HS-27A (cell line): Measurements from ENCODE around the gene COPE.
"Not testable (repeated sequence)": the region's sequence is repeated elsewhere in the genome, so short reads cannot be mapped to it uniquely, and the experiment has no call there.

ENCODE experiments used
- DNase-seq: peaks from one replicate; pipeline ENCODE4 v3.0.0-alpha.2; 2012; ENCODE audit warnings: low read depth, missing footprints

COPE gene

GRCh38 chr19:18908917-18909619 is 10.1 kb downstream of the COPE start:
- DNase-seq = no peak

DNA sequence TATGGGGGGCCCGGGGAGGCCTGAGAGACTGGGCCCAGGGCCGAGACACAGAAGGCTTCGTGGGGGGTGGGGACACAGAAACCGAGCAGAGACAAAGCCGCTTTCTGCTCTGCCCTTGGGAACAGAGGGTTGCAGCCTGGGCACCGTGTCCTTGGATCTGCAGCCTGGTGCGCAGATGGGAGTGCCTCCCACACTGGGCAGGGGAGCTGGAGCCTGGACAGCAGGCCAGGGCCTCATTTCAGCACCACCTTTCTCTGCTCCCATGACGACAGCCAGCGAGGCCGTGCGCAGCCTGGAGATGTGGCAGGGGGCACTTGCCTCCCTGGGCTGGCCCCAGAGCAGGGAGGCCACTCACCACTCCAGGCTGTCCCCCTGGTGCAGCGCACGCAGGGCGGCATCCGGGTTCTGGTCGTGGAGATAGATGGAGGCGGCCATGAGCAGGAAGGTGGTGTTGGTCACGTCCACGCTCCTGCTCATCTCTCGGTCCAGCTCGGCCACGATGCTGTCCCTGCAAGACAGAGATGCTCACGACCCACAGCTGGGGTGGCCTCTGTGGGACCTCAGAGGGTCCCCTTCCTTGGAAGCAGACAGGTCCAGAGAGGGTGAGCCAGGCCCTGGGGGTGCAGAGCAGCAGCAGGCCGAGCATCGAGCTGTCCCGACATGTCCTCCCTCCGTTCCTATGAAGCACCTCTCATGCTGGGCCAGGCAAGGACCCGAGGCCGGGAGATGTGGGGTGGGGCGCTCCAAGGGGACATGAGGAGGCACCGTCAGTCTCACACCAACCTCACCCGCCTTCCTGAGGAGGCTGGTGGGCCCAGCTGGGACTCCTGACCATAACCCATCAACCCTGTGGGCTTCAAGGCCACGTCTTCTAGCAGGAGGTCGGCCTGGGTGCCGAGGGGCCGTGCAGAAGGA is 12.3 kb downstream of the COPE start:
- DNase-seq = no peak

DNA sequence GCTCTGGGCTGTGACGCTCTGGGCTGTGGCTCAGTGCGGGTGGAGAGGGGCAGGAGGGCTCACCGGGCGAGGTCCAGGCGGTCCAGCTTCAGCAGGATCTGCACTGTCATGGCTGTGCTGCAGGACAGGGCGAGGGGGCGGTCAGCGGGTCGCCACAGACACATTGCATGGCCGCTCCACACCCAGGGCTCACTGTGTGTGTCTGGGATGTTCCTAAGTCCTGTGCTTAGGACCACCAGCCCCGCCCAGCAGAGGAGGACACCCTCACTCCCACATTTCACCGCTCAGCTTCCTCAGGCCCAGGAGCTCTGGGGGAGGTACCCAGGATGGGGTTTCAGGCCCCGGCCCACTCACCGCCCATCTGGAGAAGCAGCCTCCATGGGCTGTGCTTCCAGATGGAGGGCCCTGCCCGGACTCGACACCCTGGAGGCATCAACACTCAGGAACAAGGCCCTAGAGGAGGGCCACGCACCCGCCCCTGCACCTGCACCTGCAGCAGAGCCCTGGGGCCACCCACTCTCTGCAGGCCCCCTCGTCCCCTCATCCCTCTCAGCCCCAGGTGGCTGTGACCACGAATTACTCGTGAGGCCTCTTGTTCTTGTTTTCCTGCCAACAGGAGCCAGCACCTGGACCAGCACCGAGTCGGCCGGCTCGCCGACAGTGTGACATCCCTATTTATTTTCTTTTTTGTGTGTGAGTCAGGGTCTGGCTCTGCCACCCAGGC is 13.5 kb downstream of the COPE start:
- no peak for DNase-seq

GRCh38 chr19:18905058-18905456 is 14.1 kb downstream of the COPE start:
- no peak for DNase-seq

- DNase-seq = no peak
These were observed 14.7 kb downstream of the COPE start for GRCh38 chr19:18904334-18905057.

- no peak for DNase-seq
These were observed 15.8 kb downstream of the COPE start for GRCh38 chr19:18903156-18904037.

DNA sequence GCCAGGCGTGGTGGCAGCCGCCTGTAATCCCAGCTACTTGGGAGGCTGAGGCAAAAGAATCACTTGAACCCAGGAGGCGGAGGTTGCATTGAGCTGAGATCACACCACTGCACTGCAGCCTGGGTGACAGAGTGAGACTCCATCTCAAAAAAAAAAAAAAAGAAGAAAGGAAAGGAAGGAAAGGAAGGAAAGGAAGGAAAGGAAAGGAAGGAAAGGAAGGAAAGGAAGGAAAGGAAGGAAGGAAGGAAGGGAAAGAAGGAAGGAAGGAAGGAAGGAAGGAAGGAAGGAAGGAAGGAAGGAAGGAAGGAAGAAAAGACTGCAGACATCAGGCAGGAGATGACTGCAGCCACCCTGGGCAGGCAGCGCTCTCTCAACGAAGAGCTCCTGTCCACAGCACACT is 16.7 kb downstream of the COPE start:
- DNase-seq = not testable (repeated sequence)

DNA sequence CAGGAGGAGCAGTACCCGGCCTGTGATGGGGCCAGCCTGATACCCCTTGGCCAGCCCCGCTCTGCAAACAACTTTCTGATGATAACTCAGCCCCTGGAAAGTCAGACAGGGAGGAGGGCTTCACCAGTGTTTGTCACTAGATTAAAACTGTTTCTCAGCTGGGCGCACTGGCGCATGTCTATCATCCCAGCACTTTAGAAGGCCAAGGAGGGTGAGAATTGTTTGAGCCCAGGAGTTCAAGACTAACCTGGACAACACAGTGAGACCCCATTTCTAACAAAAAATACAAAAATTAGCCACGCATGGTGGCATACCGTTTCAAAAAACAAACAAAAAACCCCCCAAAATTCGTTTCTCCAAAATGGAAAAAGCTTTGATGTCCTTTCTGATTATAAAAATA is 17.7 kb downstream of the COPE start:
- DNase-seq = no peak

- no peak for DNase-seq
These were observed 18.3 kb downstream of the COPE start for GRCh38 chr19:18900700-18901481.

GRCh38 chr19:18899624-18900560 is 19.3 kb downstream of the COPE start:
- DNase-seq = no peak

DNA sequence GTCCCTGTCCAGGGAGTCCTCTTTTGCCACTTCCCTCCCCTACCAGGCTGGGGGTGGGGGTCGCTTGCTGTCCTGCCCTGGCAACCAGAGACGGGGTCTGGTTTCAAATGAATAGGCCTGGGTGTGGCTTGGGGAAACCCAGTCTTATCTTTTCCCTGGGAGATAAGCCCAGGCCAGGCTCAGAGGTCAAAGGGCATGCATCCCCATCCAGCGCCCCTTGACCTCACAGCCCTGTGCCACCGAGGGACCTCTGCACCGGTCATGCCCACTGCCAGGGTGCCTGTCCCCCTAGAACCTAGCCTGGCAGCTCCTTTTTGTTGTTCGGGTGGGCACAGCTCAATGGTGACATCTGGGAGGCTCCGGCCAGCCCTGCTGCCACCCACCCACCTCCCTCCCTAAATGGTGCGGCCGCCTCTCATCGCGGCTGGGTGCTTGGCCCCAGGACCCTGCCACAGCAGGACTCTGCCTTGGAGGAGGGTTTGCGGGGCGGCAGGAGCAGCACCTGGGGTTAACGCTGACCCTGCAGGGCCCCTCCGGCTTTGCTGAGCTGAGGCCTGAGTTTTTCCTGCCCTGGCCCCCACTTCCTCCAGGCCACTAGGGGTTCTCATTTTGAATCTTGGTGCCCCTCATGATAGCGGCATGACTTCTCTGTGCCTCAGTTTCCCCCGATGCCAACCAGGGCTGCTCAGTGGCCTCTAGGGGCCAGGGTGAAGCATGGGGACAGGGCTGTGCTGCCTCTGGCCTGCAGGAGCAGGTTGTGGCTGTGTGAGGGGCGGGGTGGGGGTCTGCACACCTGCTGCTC is 20.4 kb downstream of the COPE start:
- DNase-seq = no peak

- no peak for DNase-seq
These were observed 21.0 kb downstream of the COPE start for GRCh38 chr19:18898081-18898606.

DNA sequence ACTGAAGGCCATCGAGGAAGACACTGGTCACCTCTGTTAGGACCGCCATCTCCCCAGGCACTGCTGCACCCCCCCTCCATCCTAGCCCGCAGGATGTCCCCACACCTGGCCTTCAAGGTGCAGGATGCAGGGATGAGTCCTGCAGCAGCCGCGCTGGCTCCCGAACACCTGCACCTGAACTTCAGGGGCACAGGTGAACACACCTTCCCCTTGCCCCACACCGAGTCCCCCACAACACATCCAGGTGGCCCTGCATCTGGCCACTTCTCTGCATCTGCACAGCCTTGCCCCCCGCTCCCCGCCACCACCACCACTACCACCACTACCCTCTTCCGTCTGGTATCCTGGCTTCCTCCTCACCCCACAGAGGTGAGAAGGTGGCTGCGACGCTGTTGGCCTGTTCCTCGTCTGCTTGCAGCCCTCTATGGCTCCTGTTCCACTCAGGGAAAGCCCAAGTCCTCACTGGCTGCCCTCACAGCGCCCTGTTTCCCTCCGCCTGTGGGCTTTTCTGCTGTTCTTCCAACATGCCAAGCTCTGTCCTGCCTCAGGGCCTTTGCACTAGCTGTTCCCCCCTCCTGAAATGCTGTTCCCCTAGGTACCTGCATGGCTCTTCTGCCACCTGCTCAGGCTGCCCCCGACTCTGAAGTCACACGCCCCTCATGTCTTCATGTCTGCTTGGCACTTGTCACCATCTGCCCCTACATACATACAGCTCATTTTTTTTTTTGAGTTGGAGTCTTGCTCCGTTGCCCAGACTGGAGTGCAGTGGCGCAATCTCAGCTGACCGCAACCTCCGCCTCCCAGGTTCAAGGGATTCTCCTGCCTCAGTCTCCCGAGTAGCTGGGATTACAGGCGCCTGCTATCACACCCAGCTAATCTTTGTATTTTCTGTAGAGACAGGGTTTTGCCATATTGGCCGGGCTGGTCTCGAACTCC is 21.8 kb downstream of the COPE start:
- no peak for DNase-seq

GRCh38 chr19:18896421-18896841 is 22.8 kb downstream of the COPE start:
- no peak for DNase-seq

DNA sequence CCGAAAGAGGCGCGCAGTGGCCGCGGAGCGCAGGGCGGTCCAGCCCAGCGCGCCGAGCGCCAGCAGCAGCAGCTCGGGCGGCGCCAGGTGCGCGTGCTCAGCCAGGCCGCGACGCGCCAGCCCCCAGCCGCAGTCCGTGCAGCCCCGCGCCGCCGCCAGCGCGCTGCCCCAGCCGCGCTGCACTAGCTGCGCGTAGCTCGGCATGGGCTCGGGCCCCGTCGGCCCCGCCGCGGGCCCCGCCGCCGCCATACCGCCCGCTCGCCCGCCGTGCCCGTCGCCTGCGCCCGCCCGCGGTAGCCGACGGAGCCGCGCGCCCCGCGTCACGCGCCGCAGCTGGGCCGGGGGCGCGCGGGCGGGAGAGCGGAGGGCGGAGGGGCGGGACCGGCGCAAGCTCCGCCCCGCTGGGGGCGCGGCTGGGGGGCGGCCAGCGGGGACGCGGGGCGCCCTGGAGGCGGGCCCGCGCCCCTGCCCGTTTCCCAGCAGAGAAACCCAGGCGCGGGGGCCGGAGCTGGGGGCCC is 23.3 kb downstream of the COPE start, which contains the start of gene CERS1:
CERS1 (minus strand) TSS at position 335 of the 518 bp plus-strand sequence; CDS start at position 249, 86 bp downstream.
- no peak for DNase-seq
